GM12878 (cell line): ENCODE results near the gene MYMX. TPM values are rescaled to one million over a fixed set of nuclear protein-coding genes. Genes with fewer than 3 reads are reported as not detected.

Source experiments
- ASH2L ChIP-seq: fragments of 300-600, 200-600 bp; sonication (generic); IDR thresholded peaks from 2 replicates; pipeline ENCODE4 v1.6.1; 2017; ENCODE audit warnings: low read depth, mild to moderate bottlenecking, borderline replicate concordance
- ATF3 ChIP-seq: IDR thresholded peaks from 2 replicates; pipeline ENCODE4 v1.6.1; 2011; ENCODE audit warnings: low read depth, mild to moderate bottlenecking, low read length, moderate library complexity, borderline replicate concordance; ENCODE audit errors: extremely low read depth
- ATF7 ChIP-seq: fragments of 450-650 bp; IDR thresholded peaks from 2 replicates; pipeline ENCODE4 v1.6.1; 2016; ENCODE audit warnings: low read depth, mild to moderate bottlenecking
- BCL11A ChIP-seq: IDR thresholded peaks from 2 replicates; pipeline ENCODE4 v1.6.1; 2011; ENCODE audit warnings: low read depth, low read length
- CEBPB ChIP-seq, 2 experiments: fragments of 150-350 bp in 1 of 2; IDR thresholded peaks; 2 replicates each; pipeline ENCODE4 v1.6.1; 2012 to 2014; ENCODE audit warnings: low read depth in 2 of 2, low read length in 2 of 2, borderline replicate concordance in 1 of 2, inconsistent platforms in 1 of 2
- CEBPZ ChIP-seq: fragments of 150-350 bp; IDR thresholded peaks from 2 replicates; pipeline ENCODE4 v1.6.1; 2016; ENCODE audit warnings: low read depth, low read length
- CHD2 ChIP-seq: IDR thresholded peaks from 2 replicates; pipeline ENCODE4 v1.6.1; 2011; ENCODE audit warnings: low read depth, low read length, improper control_type of control experiment, borderline replicate concordance
- ETV6 ChIP-seq, 2 experiments: fragments of 450-650 bp in 1 of 2; IDR thresholded peaks in 1 of 2; conservative IDR thresholded peaks in 1 of 2; 2 replicates each; pipeline ENCODE4 v1.6.1; 2014; ENCODE audit warnings: antibody characterized with exemption in 1 of 2, borderline replicate concordance in 1 of 2, low read depth in 1 of 2, mild to moderate bottlenecking in 1 of 2, moderate library complexity in 1 of 2
- FOS ChIP-seq: IDR thresholded peaks from 3 replicates; pipeline ENCODE4 v1.6.1; 2011; ENCODE audit warnings: borderline replicate concordance; ENCODE audit not compliant: insufficient read length; ENCODE audit errors: extremely low read depth
- GABPA ChIP-seq: IDR thresholded peaks from 2 replicates; pipeline ENCODE4 v1.6.1; 2014; ENCODE audit warnings: antibody characterized with exemption, low read depth, mild to moderate bottlenecking, inconsistent platforms
- NR2C1 ChIP-seq: fragments of 450-650 bp; IDR thresholded peaks from 2 replicates; pipeline ENCODE4 v1.6.1; 2017; ENCODE audit warnings: antibody characterized with exemption, mild to moderate bottlenecking, moderate library complexity
- NRF1 ChIP-seq: conservative IDR thresholded peaks from 2 replicates; pipeline ENCODE4 v1.6.1; 2011; ENCODE audit warnings: mild to moderate bottlenecking, low read depth, low read length, improper control_type of control experiment
- PAX8 ChIP-seq: fragments of 450-650 bp; IDR thresholded peaks from 2 replicates; pipeline ENCODE4 v1.6.1; 2017; ENCODE audit warnings: mild to moderate bottlenecking, moderate library complexity
- SMARCA5 ChIP-seq: fragments of 450-650 bp; IDR thresholded peaks from 2 replicates; pipeline ENCODE4 v1.6.1; 2017; ENCODE audit warnings: mild to moderate bottlenecking
- SREBF2 ChIP-seq: IDR thresholded peaks from 2 replicates; pipeline ENCODE4 v1.6.1; 2012; ENCODE audit warnings: mild to moderate bottlenecking, low read length
- SUZ12 ChIP-seq: fragments of 200-600 bp; sonication (generic); IDR thresholded peaks from one replicate; pipeline ENCODE4 v1.6.1; 2018; ENCODE audit warnings: antibody characterized with exemption, mild to moderate bottlenecking; ENCODE audit not compliant: unreplicated experiment
- YY1 ChIP-seq: IDR thresholded peaks from 2 replicates; pipeline ENCODE4 v1.6.1; 2011; ENCODE audit warnings: low read depth, mild to moderate bottlenecking, low read length
- ZBTB40 ChIP-seq: fragments of 450-650 bp; IDR thresholded peaks from 2 replicates; pipeline ENCODE4 v1.6.1; 2016; ENCODE audit warnings: mild to moderate bottlenecking, moderate library complexity, borderline replicate concordance
- ZNF207 ChIP-seq: fragments of 450-650 bp; IDR thresholded peaks from 2 replicates; pipeline ENCODE4 v1.6.1; 2014; ENCODE audit warnings: antibody characterized with exemption, mild to moderate bottlenecking, borderline replicate concordance
- ZNF384 ChIP-seq: IDR thresholded peaks from 2 replicates; pipeline ENCODE4 v1.6.1; 2012; ENCODE audit warnings: low read depth, mild to moderate bottlenecking, low read length, improper control_type of control experiment, borderline replicate concordance
- ZNF622 ChIP-seq: fragments of 450-650 bp; IDR thresholded peaks from 2 replicates; pipeline ENCODE4 v1.6.1; 2017; ENCODE audit warnings: mild to moderate bottlenecking, inconsistent platforms
- polyA plus RNA-seq, 11 experiments: library from polyadenylated mRNA; depleted of rRNA in 4 of 11; unstranded in 6 of 11; stranded (reverse) in 5 of 11; fragments of >200 nt; fragmentation: Nextera tagmentation in 4 of 11; fragmentation: Illumina TruSeq in 1 of 11; extraction: Ambion mirVana in 4 of 11; extraction: Trizol in 1 of 11; gene quantifications; 1 replicate in 1 of 11; 2 replicates in 10 of 11; pipeline versions ENCODE4 v1.2.1 to v1.2.3, GENCODE V29; 2011 to 2016; ENCODE audit warnings: inconsistent platforms in 2 of 11, missing spikeins in 2 of 11, low read depth in 1 of 11
- total RNA-seq, 4 experiments: library from RNA; depleted of rRNA in 3 of 4; stranded (reverse); fragments of >200 nt in 3 of 4; fragmentation: Illumina TruSeq in 1 of 4; extraction: Trizol in 1 of 4; gene quantifications; 2 replicates each; pipeline versions ENCODE4 v1.2.1 to v1.2.3, GENCODE V29; 2013 to 2021

Gene MYMX
- total and polyA plus RNA-seq, 10 of the 15 experiments (the other 5 are each of a cell fraction or from before 2014, with no cell fraction given), result not detected

- TF ChIP-seq CHD2, result no peak
- no peak for TF ChIP-seq CEBPB (IDR thresholded peaks at IDR 0.05; ENCODE audit: borderline replicate concordance in 1 of 2, low read depth in 2 of 2, low read length in 2 of 2)
- TF ChIP-seq FOS, result no peak
- no peak for TF ChIP-seq ASH2L
- no peak for TF ChIP-seq PAX8
- TF ChIP-seq YY1, result no peak
- no peak for TF ChIP-seq ZNF384
- no peak for TF ChIP-seq NR2C1
- TF ChIP-seq SREBF2, result no peak
- TF ChIP-seq ZNF207, result no peak
- TF ChIP-seq ZNF622, result no peak
- TF ChIP-seq ZBTB40, result no peak
- no peak for TF ChIP-seq ATF3
- no peak for TF ChIP-seq SMARCA5
- no peak for TF ChIP-seq BCL11A
- no peak for TF ChIP-seq CEBPZ
- no peak for TF ChIP-seq NRF1
- no peak for TF ChIP-seq GABPA
- TF ChIP-seq ETV6 (conservative IDR thresholded peaks at IDR 0.05 in 1 of 2, IDR thresholded peaks at IDR 0.05 in 1 of 2; ENCODE audit: borderline replicate concordance in 1 of 2, low read depth in 1 of 2), result no peak
- TF ChIP-seq ATF7, result peak; percentile 20; the same call in 1 of the 2 replicates
- no peak for TF ChIP-seq SUZ12
These were observed 6.0 kb downstream of the MYMX start (continued) for GRCh38 chr6:44222486-44223318.
